Fibroblast of lung (primary cell): ENCODE results near the gene RETSAT. TPM values are rescaled to one million over a fixed set of nuclear protein-coding genes. Genes with fewer than 3 reads are reported as not detected.
A peak's percentile ranks its signal among the peaks of the same experiment; 100 is the strongest.
"Not testable (repeated sequence)": the region's sequence is repeated elsewhere in the genome, so short reads cannot be mapped to it uniquely, and the experiment has no call there.

Experiments used
- DNase-seq, 2 donors: peaks; one replicate each; pipeline versions ENCODE4 v3.0.0 to v3.0.0-alpha.2; 2010; ENCODE audit warnings: low read depth in 2 of 2
- H2AFZ ChIP-seq: 2 replicates; pipeline ENCODE4 v1.5.1; 2012; ENCODE audit warnings: low read length, control low read depth, inconsistent platforms
- H3K27ac ChIP-seq: 2 replicates; pipeline ENCODE4 v1.5.1; 2011; ENCODE audit warnings: low read length, control low read depth; ENCODE audit not compliant: insufficient read depth
- H3K27me3 ChIP-seq: 2 replicates; pipeline ENCODE4 v1.5.1; 2011; ENCODE audit warnings: mild to moderate bottlenecking, low read length; ENCODE audit not compliant: control insufficient read depth, insufficient read depth
- H3K36me3 ChIP-seq: 2 replicates; pipeline ENCODE4 v1.5.1; 2011; ENCODE audit warnings: low read length; ENCODE audit not compliant: control insufficient read depth, insufficient read depth
- H3K4me1 ChIP-seq: 2 replicates; pipeline ENCODE4 v1.5.1; 2011; ENCODE audit warnings: low read length; ENCODE audit not compliant: control insufficient read depth, insufficient read depth; ENCODE audit errors: extremely low read depth
- H3K4me2 ChIP-seq: 2 replicates; pipeline ENCODE4 v1.5.1; 2011; ENCODE audit warnings: low read length, control low read depth; ENCODE audit not compliant: insufficient read depth; ENCODE audit errors: extremely low read depth
- H3K4me3 ChIP-seq, 4 experiments: fragments of 200-600 bp in 1 of 4; sonication (generic) in 1 of 4; replicated peaks in 1 of 4; 2 replicates each; pipeline ENCODE4 v1.5.1; 2011 to 2016; ENCODE audit warnings: low read length in 4 of 4, low read depth in 3 of 4, mild to moderate bottlenecking in 3 of 4, control low read depth in 2 of 4, inconsistent platforms in 1 of 4, mixed read lengths in 1 of 4; ENCODE audit not compliant: insufficient read depth in 1 of 4; ENCODE audit errors: control extremely low read depth in 1 of 4
- H3K79me2 ChIP-seq: 2 replicates; pipeline ENCODE4 v1.5.1; 2012; ENCODE audit warnings: mild to moderate bottlenecking, low read length, inconsistent platforms; ENCODE audit not compliant: control insufficient read depth, insufficient read depth
- H3K9ac ChIP-seq: 2 replicates; pipeline ENCODE4 v1.5.1; 2011; ENCODE audit warnings: mild to moderate bottlenecking, low read length, control low read depth; ENCODE audit not compliant: insufficient read depth
- H3K9me3 ChIP-seq: 2 replicates; pipeline ENCODE4 v1.5.1; 2012; ENCODE audit warnings: low read depth, low read length; ENCODE audit not compliant: control insufficient read depth, insufficient read depth
- H4K20me1 ChIP-seq: 2 replicates; pipeline ENCODE4 v1.5.1; 2011; ENCODE audit warnings: low read length; ENCODE audit not compliant: control insufficient read depth, insufficient read depth; ENCODE audit errors: extremely low read depth
- CTCF ChIP-seq, 2 donors: IDR thresholded peaks in 1 of 2; conservative IDR thresholded peaks in 1 of 2; 1 replicate in 1 of 2; 2 replicates in 1 of 2; pipeline ENCODE4 v1.5.1; 2011 to 2012; ENCODE audit warnings: low read length in 2 of 2, control low read depth in 1 of 2, inconsistent platforms in 1 of 2, low read depth in 1 of 2, mild to moderate bottlenecking in 1 of 2
- EZH2 ChIP-seq: IDR thresholded peaks from 2 replicates; pipeline ENCODE4 v1.5.1; 2012; ENCODE audit warnings: low read length, control low read depth, mild to moderate bottlenecking; ENCODE audit errors: missing control alignments
- polyA plus RNA-seq, 2 donors: library from polyadenylated mRNA; depleted of rRNA in 1 of 2; stranded (reverse) in 1 of 2; unstranded in 1 of 2; fragments of >200 nt; gene quantifications; 2 replicates each; pipeline ENCODE4 v1.2.1, GENCODE V29; 2011 to 2012; ENCODE audit warnings: missing spikeins in 1 of 2
- total RNA-seq: library from RNA; depleted of rRNA; stranded (reverse); fragments of >200 nt; gene quantifications from 2 replicates; pipeline ENCODE4 v1.2.1, GENCODE V29; 2014

The RETSAT gene
- total and polyA plus RNA-seq, 2 donors (not counting 1 experiment from before 2014, with no cell fraction given), result 38.6 to 87.0 TPM

GRCh38 chr2:85325466-85325811 lies 28.9 kb downstream of the RETSAT start:
- no peak overlapping the region for H2AFZ ChIP-seq
- H3K27ac ChIP-seq, result no peak overlapping the region
- peaks cover 2% of the 10 kb centered on the region for H3K4me1 ChIP-seq
- peaks cover 49% of the 10 kb centered on the region for H3K79me2 ChIP-seq
- H3K36me3 ChIP-seq, result peaks cover 18% of the 10 kb centered on the region
- H3K4me3 ChIP-seq, result peak overlapping the region; percentile 73 to 90 (median 86)
- H3K9me3 ChIP-seq, result no peaks in the 10 kb centered on the region
- no peak overlapping the region for H3K9ac ChIP-seq
- H4K20me1 ChIP-seq, result no peaks in the 10 kb centered on the region
- no peak for TF ChIP-seq EZH2
- TF ChIP-seq CTCF (conservative IDR thresholded peaks at IDR 0.05 in 1 of 2, IDR thresholded peaks at IDR 0.05 in 1 of 2; ENCODE audit: low read depth in 1 of 2, low read length in 2 of 2), result no peak
- peak overlapping the region; percentile 74 for H3K4me2 ChIP-seq
- no peak for DNase-seq
- H3K27me3 ChIP-seq, result no peaks in the 10 kb centered on the region

- no peak overlapping the region for H3K27ac ChIP-seq
- peak; percentile 24 to 35 for DNase-seq
- no peak for TF ChIP-seq CTCF (conservative IDR thresholded peaks at IDR 0.05 in 1 of 2, IDR thresholded peaks at IDR 0.05 in 1 of 2; ENCODE audit: low read depth in 1 of 2, low read length in 2 of 2)
- no peak for TF ChIP-seq EZH2
- H3K9ac ChIP-seq, result no peak overlapping the region
- no peak overlapping the region for H2AFZ ChIP-seq
- H3K27me3 ChIP-seq, result no peaks in the 10 kb centered on the region
- peaks cover 50% of the 10 kb centered on the region for H3K79me2 ChIP-seq
- H4K20me1 ChIP-seq, result no peaks in the 10 kb centered on the region
- peaks cover 18% of the 10 kb centered on the region for H3K36me3 ChIP-seq
- no peaks in the 10 kb centered on the region for H3K9me3 ChIP-seq
- H3K4me3 ChIP-seq, result peak overlapping the region; percentile 73 to 90 (median 86)
- H3K4me1 ChIP-seq, result peaks cover 2% of the 10 kb centered on the region
- peak overlapping the region; percentile 74 for H3K4me2 ChIP-seq
Measured at GRCh38 chr2:85324639-85325465, 29.5 kb downstream of the RETSAT start.

GRCh38 chr2:85323988-85324367 lies 30.4 kb downstream of the RETSAT start:
- not testable (repeated sequence) for H4K20me1 ChIP-seq, H3K4me2 ChIP-seq, H3K27ac ChIP-seq, DNase-seq, H2AFZ ChIP-seq, H3K9me3 ChIP-seq, H3K4me3 ChIP-seq, H3K4me1 ChIP-seq, H3K9ac ChIP-seq, H3K27me3 ChIP-seq
- H3K79me2 ChIP-seq, result peaks cover 52% of the 10 kb centered on the region
- H3K36me3 ChIP-seq, result peaks cover 18% of the 10 kb centered on the region
